Tibial artery (tissue), 4 donors: ENCODE data around the gene TBC1D1.
"Not testable (repeated sequence)": the region's sequence is repeated elsewhere in the genome, so short reads cannot be mapped to it uniquely, and the experiment has no call there.

Source experiments
- DNase-seq, 2 donors: peaks; one replicate each; pipeline ENCODE4 v3.0.0-alpha.2; 2019
- H3K27ac ChIP-seq, 2 donors: fragments of 200-600 bp; sonication (generic) in 1 of 2; 1 replicate in 1 of 2; 2 replicates in 1 of 2; pipeline ENCODE4 v1.5.1; 2018 to 2019; ENCODE audit warnings: mild to moderate bottlenecking in 1 of 2
- H3K27me3 ChIP-seq, 2 donors: fragments of 200-600 bp; sonication (generic) in 1 of 2; one replicate each; pipeline versions ENCODE4 v1.5.1 to v1.6.0; 2016 to 2019
- H3K36me3 ChIP-seq, 3 donors: fragments of 200-600 bp; sonication (generic) in 2 of 3; one replicate each; pipeline ENCODE4 v1.5.1; 2016 to 2019; ENCODE audit warnings: mild to moderate bottlenecking in 2 of 3
- H3K4me1 ChIP-seq, 4 donors: fragments of 200-600 bp; sonication (generic) in 2 of 4; 1 replicate in 3 of 4; 2 replicates in 1 of 4; pipeline ENCODE4 v1.5.1; 2016 to 2019
- H3K4me3 ChIP-seq, 2 donors: fragments of 200-600 bp; sonication (generic) in 1 of 2; 1 replicate in 1 of 2; 2 replicates in 1 of 2; pipeline ENCODE4 v1.5.1; 2018 to 2019; ENCODE audit warnings: mild to moderate bottlenecking in 2 of 2
- H3K9me3 ChIP-seq, 3 donors: fragments of 200-600 bp; sonication (generic) in 1 of 3; one replicate each; pipeline ENCODE4 v1.5.1; 2016 to 2019
- intact Hi-C: fragments of 100-400 bp; cut with DNase I; formaldehyde crosslinking; loops from one replicate; pipeline ENCODE4 v1.15.0; 2023; ENCODE audit warnings: low total_unique reads
- TF ChIP-seq, protein P1 (sequence below), 2 experiments: fragments of 200-600 bp in 1 of 2; fragments of 450-650 bp in 1 of 2; IDR thresholded peaks; one replicate each; pipeline ENCODE4 v1.5.1; 2017 to 2019; ENCODE audit warnings: antibody characterized with exemption in 2 of 2, mild to moderate bottlenecking in 1 of 2, moderate library complexity in 1 of 2

TBC1D1 gene

DNA sequence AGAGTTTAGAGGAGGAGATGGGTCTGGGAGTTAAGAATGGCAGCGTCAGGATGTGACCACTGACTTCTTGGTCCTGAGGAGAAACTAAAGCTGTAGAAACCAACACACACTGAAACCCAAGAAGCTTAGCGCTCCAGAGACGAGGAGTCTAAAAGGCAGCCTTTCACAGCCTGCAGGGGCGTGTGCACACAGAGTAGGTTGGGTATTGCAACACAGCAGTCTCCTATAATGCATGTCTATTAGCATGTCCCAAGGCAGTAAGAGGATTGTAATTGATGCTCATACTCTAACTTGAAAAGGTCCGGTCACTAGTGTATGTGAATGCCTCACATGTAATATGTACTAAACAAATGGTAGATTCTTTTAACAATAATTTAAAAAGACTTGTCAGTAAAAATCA lies 126.7 kb downstream of the TBC1D1 start:
- Histone ChIP-seq H3K27me3 (no peaks in the 10 kb centered on the region), H3K4me1 (peaks cover 0 to 39% (median 13%) of the 10 kb centered on the region in 4 donors), H3K9me3 (no peaks in the 10 kb centered on the region), H3K4me3 (no peak overlapping the region), H3K36me3 (peaks cover 22 to 41% (median 38%) of the 10 kb centered on the region in 3 donors), H3K27ac (no peak overlapping the region)
- intact Hi-C loops: no loop called here
- DNase-seq: no peak
- TF ChIP-seq, protein P1, sequence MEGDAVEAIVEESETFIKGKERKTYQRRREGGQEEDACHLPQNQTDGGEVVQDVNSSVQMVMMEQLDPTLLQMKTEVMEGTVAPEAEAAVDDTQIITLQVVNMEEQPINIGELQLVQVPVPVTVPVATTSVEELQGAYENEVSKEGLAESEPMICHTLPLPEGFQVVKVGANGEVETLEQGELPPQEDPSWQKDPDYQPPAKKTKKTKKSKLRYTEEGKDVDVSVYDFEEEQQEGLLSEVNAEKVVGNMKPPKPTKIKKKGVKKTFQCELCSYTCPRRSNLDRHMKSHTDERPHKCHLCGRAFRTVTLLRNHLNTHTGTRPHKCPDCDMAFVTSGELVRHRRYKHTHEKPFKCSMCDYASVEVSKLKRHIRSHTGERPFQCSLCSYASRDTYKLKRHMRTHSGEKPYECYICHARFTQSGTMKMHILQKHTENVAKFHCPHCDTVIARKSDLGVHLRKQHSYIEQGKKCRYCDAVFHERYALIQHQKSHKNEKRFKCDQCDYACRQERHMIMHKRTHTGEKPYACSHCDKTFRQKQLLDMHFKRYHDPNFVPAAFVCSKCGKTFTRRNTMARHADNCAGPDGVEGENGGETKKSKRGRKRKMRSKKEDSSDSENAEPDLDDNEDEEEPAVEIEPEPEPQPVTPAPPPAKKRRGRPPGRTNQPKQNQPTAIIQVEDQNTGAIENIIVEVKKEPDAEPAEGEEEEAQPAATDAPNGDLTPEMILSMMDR (IDR thresholded peaks at IDR 0.05): no peak

DNA sequence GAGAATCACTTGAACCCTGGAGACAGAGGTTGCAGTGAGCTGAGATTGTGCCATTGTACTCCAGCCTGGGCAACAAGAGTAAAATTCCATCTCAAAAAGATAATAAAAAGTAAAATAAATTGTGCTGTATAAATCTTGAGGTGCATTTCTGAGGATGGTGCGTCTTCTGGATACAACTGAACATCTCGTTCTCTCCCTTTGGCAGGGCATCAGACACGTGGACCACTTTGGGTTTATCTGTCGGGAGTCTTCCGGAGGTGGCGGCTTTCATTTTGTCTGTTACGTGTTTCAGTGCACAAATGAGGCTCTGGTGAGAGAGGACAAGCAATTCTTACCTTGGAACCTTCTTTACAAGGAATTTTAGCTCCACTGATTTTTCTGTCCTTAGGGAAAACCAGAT lies 129.5 kb downstream of the TBC1D1 start:
- H3K36me3 ChIP-seq: peaks cover 22 to 47% (median 31%) of the 10 kb centered on the region in 3 donors
- H3K4me1 ChIP-seq: peaks cover 0 to 17% (median 6%) of the 10 kb centered on the region in 4 donors
- TF ChIP-seq, protein P1 (IDR thresholded peaks at IDR 0.05): no peak

GRCh38 chr4:38020961-38021360 lies 130.1 kb downstream of the TBC1D1 start:
- H3K27ac ChIP-seq, H3K27me3 ChIP-seq, H3K4me3 ChIP-seq, DNase-seq, intact Hi-C loops, H3K9me3 ChIP-seq: not testable (repeated sequence)
- peaks cover 0 to 11% (median 3%) of the 10 kb centered on the region in 4 donors for H3K4me1 ChIP-seq
- peaks cover 22 to 53% (median 31%) of the 10 kb centered on the region in 3 donors for H3K36me3 ChIP-seq

More for the DNA sequence above, 129.5 kb downstream of the TBC1D1 start:
- Histone ChIP-seq H3K27me3 (no peaks in the 10 kb centered on the region), H3K9me3 (no peaks in the 10 kb centered on the region), H3K27ac (no peak overlapping the region), H3K4me3 (no peak overlapping the region)
- intact Hi-C loops: no loop called here
- no peak for DNase-seq

- intact Hi-C loops: no loop called here
- TF ChIP-seq, protein P1 (IDR thresholded peaks at IDR 0.05): no peak
- DNase-seq: no peak
- H3K4me1 ChIP-seq: peaks cover 0 to 3% (median 0%) of the 10 kb centered on the region in 4 donors
- H3K27ac ChIP-seq: no peak overlapping the region
- peaks cover 22 to 59% (median 31%) of the 10 kb centered on the region in 3 donors for H3K36me3 ChIP-seq
- H3K9me3 ChIP-seq: no peaks in the 10 kb centered on the region
- H3K27me3 ChIP-seq: no peaks in the 10 kb centered on the region
- H3K4me3 ChIP-seq: no peak overlapping the region
These were observed 130.9 kb downstream of the TBC1D1 start for GRCh38 chr4:38021751-38022150.

GRCh38 chr4:38023347-38024205 lies 132.7 kb downstream of the TBC1D1 start:
- Histone ChIP-seq H3K27ac (no peak overlapping the region), H3K4me3 (no peak overlapping the region), H3K4me1 (no peaks in the 10 kb centered on the region), H3K36me3 (peaks cover 34 to 73% (median 41%) of the 10 kb centered on the region in 3 donors), H3K27me3 (no peaks in the 10 kb centered on the region), H3K9me3 (no peaks in the 10 kb centered on the region)
- DNase-seq: no peak
- TF ChIP-seq, protein P1 (IDR thresholded peaks at IDR 0.05): no peak
- intact Hi-C loops: no loop called here

DNA sequence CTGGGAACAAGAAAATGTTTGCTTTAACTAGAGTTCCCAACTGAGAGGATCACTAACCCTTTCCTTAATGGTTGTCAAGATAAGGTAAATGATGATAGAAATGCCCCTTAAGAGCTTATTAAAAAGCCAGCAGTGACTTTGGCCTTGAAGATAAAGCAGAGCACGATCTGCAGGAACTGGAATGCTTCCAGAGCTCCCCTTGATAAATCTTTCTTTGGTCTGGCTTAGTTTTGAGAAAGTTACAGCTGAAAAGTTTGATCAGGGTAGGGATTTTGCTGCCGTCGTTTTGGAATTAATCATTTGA lies 133.3 kb downstream of the TBC1D1 start:
- no peak overlapping the region for H3K27ac ChIP-seq
- DNase-seq: no peak
- H3K4me1 ChIP-seq: no peaks in the 10 kb centered on the region
- H3K9me3 ChIP-seq: no peaks in the 10 kb centered on the region
- H3K4me3 ChIP-seq: no peak overlapping the region
- TF ChIP-seq, protein P1 (IDR thresholded peaks at IDR 0.05): no peak
- peaks cover 38 to 79% (median 47%) of the 10 kb centered on the region in 3 donors for H3K36me3 ChIP-seq
- intact Hi-C loops: no loop called here
- no peaks in the 10 kb centered on the region for H3K27me3 ChIP-seq
